HG03045 (cell line): Measurements from ENCODE around the gene MDP1.

Source experiments
- ATAC-seq: cut with Tn5 transposase; IDR thresholded peaks from one replicate; pipeline ENCODE4 v1.9.1; 2021; ENCODE audit warnings: mild to moderate bottlenecking, moderate library complexity; ENCODE audit not compliant: unreplicated experiment

MDP1 gene

GRCh38 chr14:24182110-24182882, 33.6 kb downstream of the MDP1 start:
- no peak for ATAC-seq

- no peak for ATAC-seq
Observed at GRCh38 chr14:24181371-24182077, 34.3 kb downstream of the MDP1 start.

GRCh38 chr14:24179961-24180796, 35.7 kb downstream of the MDP1 start:
- no peak for ATAC-seq

GRCh38 chr14:24179294-24179960, 36.4 kb downstream of the MDP1 start:
- no peak for ATAC-seq

- no peak for ATAC-seq
Observed at GRCh38 chr14:24178399-24179178, 37.3 kb downstream of the MDP1 start.

- no peak for ATAC-seq
Observed at GRCh38 chr14:24177891-24178290, 38.0 kb downstream of the MDP1 start.

- no peak for ATAC-seq
Observed at GRCh38 chr14:24177041-24177825, 38.6 kb downstream of the MDP1 start.

- no peak for ATAC-seq
Observed at GRCh38 chr14:24176599-24176998, 39.3 kb downstream of the MDP1 start.

- ATAC-seq = no peak
Observed at GRCh38 chr14:24172871-24173281, 43.0 kb downstream of the MDP1 start.

GRCh38 chr14:24172261-24172860, 43.5 kb downstream of the MDP1 start:
- ATAC-seq = no peak

GRCh38 chr14:24171422-24172260, 44.2 kb downstream of the MDP1 start, which contains the start of gene REC8:
Gene REC8, plus strand, starts transcription at chr14:24172080. Its CDS starts 473 bp downstream, at chr14:24172553.
- ATAC-seq = peak; percentile 59

- ATAC-seq = no peak
Observed at GRCh38 chr14:24167469-24168114, 48.3 kb downstream of the MDP1 start.

- no peak for ATAC-seq
Observed at GRCh38 chr14:24165785-24166184, 50.1 kb downstream of the MDP1 start.

GRCh38 chr14:24164518-24164991, 51.3 kb downstream of the MDP1 start:
- no peak for ATAC-seq
